Measurements from ENCODE around the gene MOB2.

MOB2 gene

GRCh38 chr11:1487091-1487850, 692 bp upstream of the MOB2 start:
- TF ChIP-seq, protein P1, sequence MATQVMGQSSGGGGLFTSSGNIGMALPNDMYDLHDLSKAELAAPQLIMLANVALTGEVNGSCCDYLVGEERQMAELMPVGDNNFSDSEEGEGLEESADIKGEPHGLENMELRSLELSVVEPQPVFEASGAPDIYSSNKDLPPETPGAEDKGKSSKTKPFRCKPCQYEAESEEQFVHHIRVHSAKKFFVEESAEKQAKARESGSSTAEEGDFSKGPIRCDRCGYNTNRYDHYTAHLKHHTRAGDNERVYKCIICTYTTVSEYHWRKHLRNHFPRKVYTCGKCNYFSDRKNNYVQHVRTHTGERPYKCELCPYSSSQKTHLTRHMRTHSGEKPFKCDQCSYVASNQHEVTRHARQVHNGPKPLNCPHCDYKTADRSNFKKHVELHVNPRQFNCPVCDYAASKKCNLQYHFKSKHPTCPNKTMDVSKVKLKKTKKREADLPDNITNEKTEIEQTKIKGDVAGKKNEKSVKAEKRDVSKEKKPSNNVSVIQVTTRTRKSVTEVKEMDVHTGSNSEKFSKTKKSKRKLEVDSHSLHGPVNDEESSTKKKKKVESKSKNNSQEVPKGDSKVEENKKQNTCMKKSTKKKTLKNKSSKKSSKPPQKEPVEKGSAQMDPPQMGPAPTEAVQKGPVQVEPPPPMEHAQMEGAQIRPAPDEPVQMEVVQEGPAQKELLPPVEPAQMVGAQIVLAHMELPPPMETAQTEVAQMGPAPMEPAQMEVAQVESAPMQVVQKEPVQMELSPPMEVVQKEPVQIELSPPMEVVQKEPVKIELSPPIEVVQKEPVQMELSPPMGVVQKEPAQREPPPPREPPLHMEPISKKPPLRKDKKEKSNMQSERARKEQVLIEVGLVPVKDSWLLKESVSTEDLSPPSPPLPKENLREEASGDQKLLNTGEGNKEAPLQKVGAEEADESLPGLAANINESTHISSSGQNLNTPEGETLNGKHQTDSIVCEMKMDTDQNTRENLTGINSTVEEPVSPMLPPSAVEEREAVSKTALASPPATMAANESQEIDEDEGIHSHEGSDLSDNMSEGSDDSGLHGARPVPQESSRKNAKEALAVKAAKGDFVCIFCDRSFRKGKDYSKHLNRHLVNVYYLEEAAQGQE (IDR thresholded peaks at IDR 0.05; ENCODE audit: insufficient read depth in 1 of 2, low read depth in 2 of 2, low read length in 2 of 2): no peak
- TF ChIP-seq TAF1 (IDR thresholded peaks at IDR 0.05; ENCODE audit: borderline replicate concordance, insufficient read depth, low read length): no peak
- TF ChIP-seq FOXP2 (optimal IDR thresholded peaks at IDR 0.05; ENCODE audit: borderline replicate concordance, extremely low read depth, extremely low read length, insufficient read depth): no peak
- TF ChIP-seq POLR2AphosphoS5 (IDR thresholded peaks at IDR 0.05; ENCODE audit: low read depth, low read length): no peak
- no peak for TF ChIP-seq SIN3A (IDR thresholded peaks at IDR 0.05; ENCODE audit: borderline replicate concordance, insufficient read depth, low read length)

- TF ChIP-seq SIN3A (IDR thresholded peaks at IDR 0.05; ENCODE audit: borderline replicate concordance, insufficient read depth, low read length): no peak
- no peak for TF ChIP-seq TAF1 (IDR thresholded peaks at IDR 0.05; ENCODE audit: borderline replicate concordance, insufficient read depth, low read length)
- TF ChIP-seq, protein P1 (IDR thresholded peaks at IDR 0.05; ENCODE audit: insufficient read depth in 1 of 2, low read depth in 2 of 2, low read length in 2 of 2): no peak
These were observed 1.1 kb downstream of the MOB2 start for GRCh38 chr11:1485504-1485885.

- TF ChIP-seq SIN3A (IDR thresholded peaks at IDR 0.05; ENCODE audit: borderline replicate concordance, insufficient read depth, low read length) (no peak), POLR2AphosphoS5 (IDR thresholded peaks at IDR 0.05; ENCODE audit: low read depth, low read length) (no peak), TAF1 (IDR thresholded peaks at IDR 0.05; ENCODE audit: borderline replicate concordance, insufficient read depth, low read length) (no peak), FOXP2 (optimal IDR thresholded peaks at IDR 0.05; ENCODE audit: borderline replicate concordance, extremely low read depth, extremely low read length, insufficient read depth) (no peak)
- TF ChIP-seq, protein P1 (IDR thresholded peaks at IDR 0.05; ENCODE audit: insufficient read depth in 1 of 2, low read depth in 2 of 2, low read length in 2 of 2): no peak
These were observed 1.7 kb downstream of the MOB2 start for GRCh38 chr11:1484695-1485503.

GRCh38 chr11:1484061-1484671, 2.4 kb downstream of the MOB2 start:
- TF ChIP-seq, protein P1 (IDR thresholded peaks at IDR 0.05; ENCODE audit: insufficient read depth in 1 of 2, low read depth in 2 of 2, low read length in 2 of 2): no peak
- TF ChIP-seq TAF1 (IDR thresholded peaks at IDR 0.05; ENCODE audit: borderline replicate concordance, insufficient read depth, low read length) (no peak), SIN3A (IDR thresholded peaks at IDR 0.05; ENCODE audit: borderline replicate concordance, insufficient read depth, low read length) (no peak), FOXP2 (optimal IDR thresholded peaks at IDR 0.05; ENCODE audit: borderline replicate concordance, extremely low read depth, extremely low read length, insufficient read depth) (no peak), POLR2AphosphoS5 (IDR thresholded peaks at IDR 0.05; ENCODE audit: low read depth, low read length) (no peak)

All from PFSK-1 (cell line).